HEK293T (cell line): ENCODE measurements around the gene SLC18A3.

Experiments
- CTCF ChIA-PET: fragments of 350-600 bp; formaldehyde crosslinking; extraction: SDS; loops from one replicate; lab custom pipeline; 2021; ENCODE audit warnings: antibody characterized with exemption, inconsistent platforms; lab: Yijun Ruan, JAX
- POLR2A ChIA-PET: fragments of 350-600 bp; formaldehyde crosslinking; extraction: SDS; loops from one replicate; lab custom pipeline; 2020; ENCODE audit warnings: antibody characterized with exemption, inconsistent platforms; lab: Yijun Ruan, JAX
- DNase-seq: peaks from one replicate; pipeline ENCODE4 v3.0.0; 2012; ENCODE audit warnings: mixed read lengths; ENCODE audit errors: extremely low spot score
- ARNT ChIP-seq: fragments of 450-650 bp; IDR thresholded peaks from 2 replicates; pipeline ENCODE4 v1.6.1; 2017; ENCODE audit warnings: mild to moderate bottlenecking
- BHLHE40 ChIP-seq: fragments of 450-650 bp; IDR thresholded peaks from 2 replicates; pipeline ENCODE4 v1.6.1; 2016; ENCODE audit warnings: mild to moderate bottlenecking, moderate library complexity, borderline replicate concordance
- CTBP1 ChIP-seq: fragments of 450-650 bp; IDR thresholded peaks from 2 replicates; pipeline ENCODE4 v1.6.1; 2016; ENCODE audit warnings: borderline replicate concordance
- ELF4 ChIP-seq: fragments of 450-650 bp; IDR thresholded peaks from 2 replicates; pipeline ENCODE4 v1.6.1; 2017; ENCODE audit warnings: antibody characterized with exemption
- FOXA1 ChIP-seq: fragments of 450-650 bp; IDR thresholded peaks from 2 replicates; pipeline ENCODE4 v1.6.1; 2016; ENCODE audit warnings: mild to moderate bottlenecking
- FOXK2 ChIP-seq: fragments of 450-650 bp; IDR thresholded peaks from 2 replicates; pipeline ENCODE4 v1.6.1; 2016; ENCODE audit warnings: mild to moderate bottlenecking
- FOXM1 ChIP-seq: fragments of 450-650 bp; IDR thresholded peaks from 2 replicates; pipeline ENCODE4 v1.6.1; 2017; ENCODE audit warnings: mild to moderate bottlenecking, borderline replicate concordance
- HDGF ChIP-seq: fragments of 450-650 bp; IDR thresholded peaks from 2 replicates; pipeline ENCODE4 v1.6.1; 2017; ENCODE audit warnings: antibody characterized with exemption, borderline replicate concordance
- L3MBTL2 ChIP-seq: fragments of 450-650 bp; conservative IDR thresholded peaks from 2 replicates; pipeline ENCODE4 v1.6.1; 2016; ENCODE audit warnings: mild to moderate bottlenecking
- LEF1 ChIP-seq: fragments of 450-650 bp; IDR thresholded peaks from 2 replicates; pipeline ENCODE4 v1.6.1; 2017; ENCODE audit warnings: mild to moderate bottlenecking, borderline replicate concordance
- NFRKB ChIP-seq: fragments of 450-650 bp; IDR thresholded peaks from 2 replicates; pipeline ENCODE4 v1.6.1; 2016; ENCODE audit warnings: mild to moderate bottlenecking, moderate library complexity
- PKNOX1 ChIP-seq: fragments of 450-650 bp; IDR thresholded peaks from 2 replicates; pipeline ENCODE4 v1.6.1; 2016
- SP1 ChIP-seq: fragments of 450-650 bp; IDR thresholded peaks from 2 replicates; pipeline ENCODE4 v1.6.1; 2017
- SUZ12 ChIP-seq: fragments of 450-650 bp; IDR thresholded peaks from 2 replicates; pipeline ENCODE4 v1.6.1; 2016; ENCODE audit warnings: mild to moderate bottlenecking
- TARDBP ChIP-seq: fragments of 450-650 bp; IDR thresholded peaks from 2 replicates; pipeline ENCODE4 v1.6.1; 2016
- ZNF384 ChIP-seq: fragments of 450-650 bp; IDR thresholded peaks from 2 replicates; pipeline ENCODE4 v1.6.1; 2016

SLC18A3 gene

GRCh38 chr10:49608166-49609005, 1.7 kb upstream of the SLC18A3 start:
- POLR2A ChIA-PET = no interaction called here
- TF ChIP-seq LEF1 (no peak), FOXK2 (no peak), SUZ12 (no peak), PKNOX1 (no peak), CTBP1 (no peak), SP1 (no peak), L3MBTL2 (no peak), ELF4 (no peak), FOXA1 (no peak), TARDBP (no peak), ZNF384 (no peak), FOXM1 (no peak), BHLHE40 (no peak), ARNT (no peak), NFRKB (no peak)
- no peak for DNase-seq
- CTCF ChIA-PET = no interaction called here

- TF ChIP-seq BHLHE40 (no peak), ELF4 (no peak), ZNF384 (no peak), LEF1 (no peak)
- CTCF ChIA-PET = no interaction called here
- DNase-seq = no peak
- POLR2A ChIA-PET = no interaction called here
These were observed 1.2 kb upstream of the SLC18A3 start for GRCh38 chr10:49609006-49609282.

- CTCF ChIA-PET = no interaction called here
- no peak for DNase-seq
- TF ChIP-seq TARDBP (no peak), SP1 (no peak), HDGF (no peak), NFRKB (no peak), FOXK2 (no peak), ZNF384 (no peak), ELF4 (no peak)
- POLR2A ChIA-PET = no interaction called here
These were observed 612 bp upstream of the SLC18A3 start for GRCh38 chr10:49609283-49610113.

- ChIA-PET POLR2A (no interaction called here), CTCF (no interaction called here)
These were observed 502 bp downstream of the SLC18A3 start for GRCh38 chr10:49610458-49611165.

GRCh38 chr10:49611166-49611815, 1.2 kb downstream of the SLC18A3 start:
- ChIA-PET POLR2A (no interaction called here), CTCF (no interaction called here)
- DNase-seq = no peak
- TF ChIP-seq FOXK2 = no peak

More at GRCh38 chr10:49610458-49611165, 502 bp downstream of the SLC18A3 start:
- peak; percentile 22 for DNase-seq
- TF ChIP-seq ZNF384 = no peak
- no peak for TF ChIP-seq FOXK2
- TF ChIP-seq FOXA1 = no peak
- no peak for TF ChIP-seq ARNT
- TF ChIP-seq HDGF = no peak
- no peak for TF ChIP-seq SUZ12
- TF ChIP-seq NFRKB = no peak
- TF ChIP-seq PKNOX1 = no peak
- no peak for TF ChIP-seq CTBP1
- TF ChIP-seq L3MBTL2 = no peak
- no peak for TF ChIP-seq ELF4

- no peak for DNase-seq
- ChIA-PET POLR2A (no interaction called here), CTCF (no interaction called here)
- TF ChIP-seq ZNF384 = no peak
- TF ChIP-seq BHLHE40 = no peak
- TF ChIP-seq HDGF = no peak
- TF ChIP-seq FOXM1 = no peak
- no peak for TF ChIP-seq SUZ12
- TF ChIP-seq L3MBTL2 = no peak
- no peak for TF ChIP-seq ELF4
- no peak for TF ChIP-seq ARNT
- TF ChIP-seq TARDBP = no peak
- TF ChIP-seq LEF1 = no peak
- no peak for TF ChIP-seq FOXA1
- TF ChIP-seq SP1 = no peak
- TF ChIP-seq FOXK2 = no peak
- no peak for TF ChIP-seq PKNOX1
- no peak for TF ChIP-seq NFRKB
- no peak for TF ChIP-seq CTBP1
These were observed 1.9 kb downstream of the SLC18A3 start for GRCh38 chr10:49611816-49612512.
